Activated T-cell treated with anti-CD3 and anti-CD28 coated beads for 4 hours (primary cell): ENCODE measurements around the gene CAPSL.
"Not testable (repeated sequence)": the region's sequence is repeated elsewhere in the genome, so short reads cannot be mapped to it uniquely, and the experiment has no call there.

Experiments
- DNase-seq: peaks from one replicate; pipeline ENCODE4 v3.0.0-alpha.2; 2020

The CAPSL gene

GRCh38 chr5:35870605-35871004, 67.8 kb downstream of the CAPSL start:
- DNase-seq, result no peak

DNA sequence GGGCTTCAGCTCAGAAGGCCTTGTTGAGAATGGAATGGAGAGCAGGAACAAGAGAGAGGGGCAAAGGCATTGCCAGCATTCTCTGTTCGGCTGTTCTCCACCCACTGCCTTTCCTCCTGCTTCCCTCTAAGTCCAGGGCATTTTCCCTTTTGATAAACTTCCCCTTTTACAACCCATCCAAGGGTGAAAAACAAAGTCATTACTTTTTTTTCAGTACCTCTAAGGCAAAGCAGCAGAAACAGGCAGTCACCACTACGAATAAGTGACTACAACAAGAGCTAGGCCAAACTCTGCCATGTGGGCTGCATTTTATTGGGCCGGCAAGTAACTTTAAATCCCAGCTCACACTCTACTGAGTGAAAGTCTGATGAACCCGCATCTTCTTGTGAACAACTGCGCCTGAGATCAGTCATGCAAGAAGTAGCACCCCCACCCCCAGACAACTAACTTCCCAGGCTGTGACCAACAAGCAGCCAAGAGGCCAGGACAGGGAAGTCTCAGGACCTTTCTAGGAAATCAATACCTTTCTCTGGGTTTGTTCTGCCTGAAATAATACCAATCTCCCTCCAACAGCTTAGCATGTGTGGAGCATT, 68.6 kb downstream of the CAPSL start:
- DNase-seq, result no peak

GRCh38 chr5:35867998-35868397, 70.4 kb downstream of the CAPSL start:
- no peak for DNase-seq

DNA sequence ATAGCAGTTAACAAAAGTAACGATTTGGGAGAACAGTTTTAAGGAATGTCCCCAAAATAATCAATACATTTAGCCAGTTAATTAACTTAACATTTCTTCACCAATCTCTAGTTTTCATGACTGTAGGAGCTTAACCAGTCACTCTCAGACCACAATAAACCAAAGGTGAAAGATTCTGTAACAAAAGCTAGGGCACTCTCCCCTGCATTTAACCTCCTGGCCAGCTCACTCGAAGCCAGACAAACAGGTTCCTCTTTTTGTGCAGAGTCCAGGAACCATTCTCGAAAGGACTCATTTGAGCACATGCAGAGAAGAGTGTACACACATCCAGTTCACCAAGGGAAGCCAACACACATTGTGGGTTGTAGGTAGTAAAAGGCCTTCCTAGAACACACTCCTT, 75.3 kb downstream of the CAPSL start:
- DNase-seq, result no peak

DNA sequence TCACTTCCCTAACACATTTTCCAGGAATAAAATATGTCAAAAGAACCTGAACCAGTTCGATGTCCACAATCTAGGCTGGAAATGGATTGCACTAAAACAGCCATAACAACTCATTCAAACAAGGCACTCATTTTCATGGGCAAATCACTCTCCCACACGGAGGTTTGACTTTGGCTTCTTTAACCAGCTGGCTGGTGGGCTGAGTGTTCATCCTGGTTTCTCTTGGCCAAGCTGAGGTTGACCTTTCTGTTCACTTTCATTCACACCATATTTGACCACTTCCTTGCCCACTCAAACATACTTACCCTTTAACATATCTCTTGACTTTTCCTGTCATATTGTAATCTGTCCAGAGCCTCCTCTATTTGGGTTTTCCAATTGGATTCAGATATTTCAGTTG, 76.3 kb downstream of the CAPSL start:
- DNase-seq, result no peak

DNA sequence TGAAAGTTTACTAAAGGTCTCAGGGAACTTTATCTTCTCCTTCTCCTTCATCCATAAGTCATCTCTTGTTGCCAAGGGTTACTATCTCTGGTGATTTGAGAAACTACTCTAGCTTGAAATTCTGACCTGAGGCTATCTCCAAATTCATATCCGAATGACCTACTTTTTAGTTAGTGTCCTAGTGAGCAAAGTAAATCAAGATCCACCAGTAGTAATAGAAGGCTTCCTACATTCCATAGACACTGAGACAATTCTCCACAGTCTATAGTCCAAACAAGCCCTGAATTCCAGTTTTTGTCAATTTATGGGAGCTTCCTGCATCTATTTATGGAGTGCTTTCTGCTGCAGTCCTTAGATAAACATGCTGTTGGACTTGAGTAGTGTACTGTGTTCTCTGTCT, 76.7 kb downstream of the CAPSL start:
- no peak for DNase-seq

- no peak for DNase-seq
Observed at GRCh38 chr5:35860686-35861085, 77.7 kb downstream of the CAPSL start.

- DNase-seq, result no peak
Observed at GRCh38 chr5:35859101-35859661, 79.2 kb downstream of the CAPSL start.

DNA sequence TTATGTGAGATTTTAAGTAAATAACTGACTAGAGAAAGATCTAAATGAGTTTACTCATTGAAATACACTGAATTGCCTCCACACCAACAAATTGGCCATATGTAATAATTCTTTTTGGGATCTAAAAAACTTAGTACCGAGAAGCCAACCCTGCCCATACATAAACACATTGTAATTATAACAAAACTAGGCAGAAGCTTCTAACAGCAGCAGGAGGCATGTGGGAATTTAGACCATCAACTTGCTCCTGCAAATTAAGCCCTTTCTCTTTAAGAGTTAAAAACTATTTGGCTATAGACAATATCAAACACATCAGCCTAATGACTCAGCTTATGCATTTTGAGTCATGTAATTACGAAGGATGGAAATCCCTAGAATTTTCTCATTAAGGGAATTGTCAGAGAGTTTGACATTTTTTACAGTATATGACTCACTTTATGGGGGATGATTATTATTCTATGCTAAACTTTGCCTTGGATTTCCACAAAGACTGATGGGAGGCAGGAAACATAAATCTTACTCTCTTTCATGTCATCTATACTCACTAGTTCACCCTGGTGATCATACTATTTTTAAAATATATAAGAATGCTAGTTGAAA, 80.7 kb downstream of the CAPSL start:
- no peak for DNase-seq

- DNase-seq, result no peak
Observed at GRCh38 chr5:35856765-35857351, 81.6 kb downstream of the CAPSL start, which contains the start of gene IL7R. IL7R (plus strand) TSS chr5:35856891; CDS start chr5:35856978, 87 bp downstream.

- DNase-seq, result not testable (repeated sequence)
Observed at GRCh38 chr5:35856186-35856764, 82.1 kb downstream of the CAPSL start.

DNA sequence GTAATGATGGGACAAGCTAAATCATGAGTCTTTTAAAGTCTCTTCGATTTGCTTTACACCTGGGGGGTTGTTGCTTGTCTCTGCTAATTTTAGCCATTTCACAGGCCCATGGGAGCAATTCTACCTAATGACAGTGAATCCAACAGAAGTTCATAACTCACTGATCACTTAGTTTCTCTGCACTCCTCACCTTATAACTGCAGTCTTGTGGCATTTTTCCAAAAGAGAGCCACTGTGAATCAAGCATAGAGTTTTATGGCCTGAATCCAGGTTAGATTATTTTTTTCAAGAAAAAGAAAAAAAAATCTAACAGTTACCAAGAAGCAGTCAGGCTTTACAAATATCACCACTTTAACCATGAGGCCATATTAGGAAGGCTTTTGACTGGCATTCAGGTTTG, 83.2 kb downstream of the CAPSL start:
- no peak for DNase-seq
